ENCODE measurements around the gene PAPOLA. TPM values are rescaled to one million over a fixed set of nuclear protein-coding genes. Genes with fewer than 3 reads are reported as not detected.

The PAPOLA gene
- total and polyA plus RNA-seq, 2 experiments from 2014 or later = 97.7 to 151 TPM

- no peaks in the 10 kb centered on the region for H3K9me3 ChIP-seq (ENCODE audit: low read depth)
- no peaks in the 10 kb centered on the region for H3K9me2 ChIP-seq (replicated peaks; ENCODE audit: insufficient read depth)
- H3K4me2 ChIP-seq = no peak overlapping the region
- no peaks in the 10 kb centered on the region for H3K4me1 ChIP-seq (ENCODE audit: insufficient read depth)
- H4K20me1 ChIP-seq (ENCODE audit: insufficient read depth, poor library complexity, severe bottlenecking) = no peaks in the 10 kb centered on the region
- H3K27ac ChIP-seq = no peak overlapping the region
- H3K79me2 ChIP-seq = no peaks in the 10 kb centered on the region
- WGBS (ENCODE audit: low lambda C conversion rate, missing lambda C conversion rate) = 96% methylated on average over 3 of the region's 3 CpGs
- no peaks in the 10 kb centered on the region for H3K36me3 ChIP-seq (replicated peaks; ENCODE audit: insufficient read depth, low read depth)
- TF ChIP-seq CTCF (IDR thresholded peaks at IDR 0.05; ENCODE audit: poor library complexity) (no peak), EZH2phosphoT487 (IDR thresholded peaks at IDR 0.05; ENCODE audit: low read depth, severe bottlenecking, unreplicated experiment) (no peak), EZH2 (IDR thresholded peaks at IDR 0.05; ENCODE audit: borderline replicate concordance) (no peak)
- DNase-seq (ENCODE audit: low spot score) = no peak
- H3K4me3 ChIP-seq = no peak overlapping the region
- no peak overlapping the region for H2AFZ ChIP-seq
- no peaks in the 10 kb centered on the region for H3K27me3 ChIP-seq
Observed at GRCh38 chr14:96494331-96494730, 7.9 kb upstream of the PAPOLA start.

GRCh38 chr14:96497087-96497486 lies 5.1 kb upstream of the PAPOLA start:
- no peaks in the 10 kb centered on the region for H3K9me3 ChIP-seq (ENCODE audit: low read depth)
- H3K4me1 ChIP-seq (ENCODE audit: insufficient read depth) = peaks cover 4% of the 10 kb centered on the region
- TF ChIP-seq CTCF (IDR thresholded peaks at IDR 0.05; ENCODE audit: poor library complexity) (no peak), EZH2 (IDR thresholded peaks at IDR 0.05; ENCODE audit: borderline replicate concordance) (no peak), EZH2phosphoT487 (IDR thresholded peaks at IDR 0.05; ENCODE audit: low read depth, severe bottlenecking, unreplicated experiment) (no peak)
- no peaks in the 10 kb centered on the region for H3K27me3 ChIP-seq
- H3K4me3 ChIP-seq = no peak overlapping the region
- DNase-seq (ENCODE audit: low spot score) = no peak
- H3K27ac ChIP-seq = no peak overlapping the region
- no peaks in the 10 kb centered on the region for H3K36me3 ChIP-seq (replicated peaks; ENCODE audit: insufficient read depth, low read depth)
- H4K20me1 ChIP-seq (ENCODE audit: insufficient read depth, poor library complexity, severe bottlenecking) = no peaks in the 10 kb centered on the region
- no peak overlapping the region for H3K4me2 ChIP-seq
- no peak overlapping the region for H2AFZ ChIP-seq
- H3K9me2 ChIP-seq (replicated peaks; ENCODE audit: insufficient read depth) = no peaks in the 10 kb centered on the region
- peaks cover 7% of the 10 kb centered on the region for H3K79me2 ChIP-seq
- WGBS (ENCODE audit: low lambda C conversion rate, missing lambda C conversion rate) = 78% methylated on average over 5 of the region's 5 CpGs

- no peak for DNase-seq (ENCODE audit: low spot score)
- Histone ChIP-seq H3K27ac (no peak overlapping the region), H3K27me3 (no peaks in the 10 kb centered on the region), H2AFZ (no peak overlapping the region), H3K4me2 (no peak overlapping the region), H3K36me3 (replicated peaks; ENCODE audit: insufficient read depth, low read depth) (no peaks in the 10 kb centered on the region), H3K4me3 (no peak overlapping the region), H4K20me1 (ENCODE audit: insufficient read depth, poor library complexity, severe bottlenecking) (no peaks in the 10 kb centered on the region), H3K9me3 (ENCODE audit: low read depth) (no peaks in the 10 kb centered on the region), H3K9me2 (replicated peaks; ENCODE audit: insufficient read depth) (no peaks in the 10 kb centered on the region), H3K4me1 (ENCODE audit: insufficient read depth) (peaks cover 4% of the 10 kb centered on the region), H3K79me2 (peaks cover 10% of the 10 kb centered on the region)
- TF ChIP-seq CTCF (IDR thresholded peaks at IDR 0.05; ENCODE audit: poor library complexity) (no peak), EZH2 (IDR thresholded peaks at IDR 0.05; ENCODE audit: borderline replicate concordance) (no peak), EZH2phosphoT487 (IDR thresholded peaks at IDR 0.05; ENCODE audit: low read depth, severe bottlenecking, unreplicated experiment) (no peak)
- 71% methylated on average over 3 of the region's 3 CpGs for WGBS (ENCODE audit: low lambda C conversion rate, missing lambda C conversion rate)
Observed at GRCh38 chr14:96497586-96497985, 4.6 kb upstream of the PAPOLA start.
